Tibial artery (tissue), 4 donors: ENCODE data around the gene CDH2.

Experiments used
- DNase-seq, 2 donors: peaks; one replicate each; pipeline ENCODE4 v3.0.0-alpha.2; 2019
- H3K27ac ChIP-seq, 2 donors: fragments of 200-600 bp; sonication (generic) in 1 of 2; 1 replicate in 1 of 2; 2 replicates in 1 of 2; pipeline ENCODE4 v1.5.1; 2018 to 2019; ENCODE audit warnings: mild to moderate bottlenecking in 1 of 2
- H3K27me3 ChIP-seq, 2 donors: fragments of 200-600 bp; sonication (generic) in 1 of 2; one replicate each; pipeline versions ENCODE4 v1.5.1 to v1.6.0; 2016 to 2019
- H3K36me3 ChIP-seq, 3 donors: fragments of 200-600 bp; sonication (generic) in 2 of 3; one replicate each; pipeline ENCODE4 v1.5.1; 2016 to 2019; ENCODE audit warnings: mild to moderate bottlenecking in 2 of 3
- H3K4me1 ChIP-seq, 4 donors: fragments of 200-600 bp; sonication (generic) in 2 of 4; 1 replicate in 3 of 4; 2 replicates in 1 of 4; pipeline ENCODE4 v1.5.1; 2016 to 2019
- H3K4me3 ChIP-seq, 2 donors: fragments of 200-600 bp; sonication (generic) in 1 of 2; 1 replicate in 1 of 2; 2 replicates in 1 of 2; pipeline ENCODE4 v1.5.1; 2018 to 2019; ENCODE audit warnings: mild to moderate bottlenecking in 2 of 2
- H3K9me3 ChIP-seq, 3 donors: fragments of 200-600 bp; sonication (generic) in 1 of 3; one replicate each; pipeline ENCODE4 v1.5.1; 2016 to 2019
- intact Hi-C: fragments of 100-400 bp; cut with DNase I; formaldehyde crosslinking; loops from one replicate; pipeline ENCODE4 v1.15.0; 2023; ENCODE audit warnings: low total_unique reads
- TF ChIP-seq, protein P1 (sequence below), 2 experiments: fragments of 200-600 bp in 1 of 2; fragments of 450-650 bp in 1 of 2; IDR thresholded peaks; one replicate each; pipeline ENCODE4 v1.5.1; 2017 to 2019; ENCODE audit warnings: antibody characterized with exemption in 2 of 2, mild to moderate bottlenecking in 1 of 2, moderate library complexity in 1 of 2

The CDH2 gene

DNA sequence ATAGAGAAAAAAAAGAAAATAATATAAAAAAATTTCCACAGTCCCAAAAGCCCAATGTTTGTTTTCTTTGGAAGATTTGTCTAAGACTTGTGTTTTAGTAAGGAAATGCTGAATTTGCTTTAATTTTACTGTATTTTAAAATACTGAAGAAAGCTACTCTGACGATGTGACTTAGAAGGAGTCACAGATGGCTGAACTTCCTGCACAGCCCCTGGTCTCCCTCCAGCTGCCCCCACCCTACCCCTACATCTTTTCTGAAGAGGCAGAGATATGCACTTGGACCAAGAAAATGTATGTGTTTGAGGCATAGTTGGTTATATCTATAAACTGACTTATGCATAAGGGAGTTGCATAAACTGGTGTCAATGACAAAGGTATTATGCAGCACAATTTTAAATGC lies 172.3 kb downstream of the CDH2 start:
- TF ChIP-seq, protein P1, sequence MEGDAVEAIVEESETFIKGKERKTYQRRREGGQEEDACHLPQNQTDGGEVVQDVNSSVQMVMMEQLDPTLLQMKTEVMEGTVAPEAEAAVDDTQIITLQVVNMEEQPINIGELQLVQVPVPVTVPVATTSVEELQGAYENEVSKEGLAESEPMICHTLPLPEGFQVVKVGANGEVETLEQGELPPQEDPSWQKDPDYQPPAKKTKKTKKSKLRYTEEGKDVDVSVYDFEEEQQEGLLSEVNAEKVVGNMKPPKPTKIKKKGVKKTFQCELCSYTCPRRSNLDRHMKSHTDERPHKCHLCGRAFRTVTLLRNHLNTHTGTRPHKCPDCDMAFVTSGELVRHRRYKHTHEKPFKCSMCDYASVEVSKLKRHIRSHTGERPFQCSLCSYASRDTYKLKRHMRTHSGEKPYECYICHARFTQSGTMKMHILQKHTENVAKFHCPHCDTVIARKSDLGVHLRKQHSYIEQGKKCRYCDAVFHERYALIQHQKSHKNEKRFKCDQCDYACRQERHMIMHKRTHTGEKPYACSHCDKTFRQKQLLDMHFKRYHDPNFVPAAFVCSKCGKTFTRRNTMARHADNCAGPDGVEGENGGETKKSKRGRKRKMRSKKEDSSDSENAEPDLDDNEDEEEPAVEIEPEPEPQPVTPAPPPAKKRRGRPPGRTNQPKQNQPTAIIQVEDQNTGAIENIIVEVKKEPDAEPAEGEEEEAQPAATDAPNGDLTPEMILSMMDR (IDR thresholded peaks at IDR 0.05), result no peak
- Histone ChIP-seq H3K36me3 (no peaks in the 10 kb centered on the region), H3K4me3 (no peak overlapping the region), H3K27me3 (no peaks in the 10 kb centered on the region), H3K9me3 (no peaks in the 10 kb centered on the region), H3K27ac (no peak overlapping the region), H3K4me1 (peaks cover 0 to 13% (median 0%) of the 10 kb centered on the region in 4 donors)
- intact Hi-C loops, result no loop called here
- DNase-seq, result no peak

DNA sequence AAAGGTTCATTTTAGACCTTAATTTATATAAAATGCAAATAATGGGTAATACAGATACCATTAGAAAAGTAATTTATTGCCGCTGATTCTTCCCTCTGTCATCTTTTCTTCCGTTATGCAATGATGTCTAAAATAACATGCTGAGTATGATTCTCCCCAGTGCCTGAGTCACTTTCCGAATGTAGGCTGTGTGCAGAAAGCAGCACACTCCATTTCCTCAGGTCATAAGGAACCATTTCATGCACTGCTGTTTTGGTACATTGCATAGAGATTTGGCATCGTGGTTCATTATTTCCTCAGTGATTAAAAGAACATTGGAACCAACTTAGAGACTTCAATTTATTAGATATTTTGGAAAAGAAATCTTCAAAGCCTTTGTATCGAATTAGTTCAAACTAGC lies 173.5 kb downstream of the CDH2 start:
- H3K36me3 ChIP-seq, result no peaks in the 10 kb centered on the region
- H3K9me3 ChIP-seq, result no peaks in the 10 kb centered on the region
- no peak for DNase-seq
- no peak overlapping the region for H3K4me3 ChIP-seq
- no peak overlapping the region for H3K27ac ChIP-seq
- H3K4me1 ChIP-seq, result peaks cover 0 to 13% (median 0%) of the 10 kb centered on the region in 4 donors
- no peaks in the 10 kb centered on the region for H3K27me3 ChIP-seq
- intact Hi-C loops, result no loop called here
- TF ChIP-seq, protein P1 (IDR thresholded peaks at IDR 0.05), result no peak

DNA sequence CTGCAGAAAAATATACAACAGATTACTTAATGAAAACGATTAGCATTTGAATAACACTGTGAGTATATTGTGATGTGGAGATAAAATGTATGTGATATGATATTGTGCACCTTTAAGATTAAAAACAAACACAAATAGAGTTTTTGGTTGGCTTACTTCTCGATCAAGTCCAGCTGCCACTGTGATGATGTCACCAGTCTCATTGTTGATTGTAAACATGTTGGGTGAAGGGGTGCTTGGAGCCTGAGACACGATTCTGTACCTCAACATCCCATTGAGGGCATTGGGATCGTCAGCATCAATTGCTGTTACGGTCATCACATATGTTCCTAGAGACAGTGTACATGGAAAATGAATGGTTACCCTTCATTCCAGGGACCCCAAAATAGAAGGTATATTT lies 174.1 kb downstream of the CDH2 start:
- TF ChIP-seq, protein P1 (IDR thresholded peaks at IDR 0.05), result no peak
- Histone ChIP-seq H3K4me1 (peaks cover 0 to 13% (median 0%) of the 10 kb centered on the region in 4 donors), H3K36me3 (no peaks in the 10 kb centered on the region), H3K9me3 (no peaks in the 10 kb centered on the region), H3K4me3 (no peak overlapping the region), H3K27me3 (no peaks in the 10 kb centered on the region), H3K27ac (no peak overlapping the region)
- intact Hi-C loops, result no loop called here
- no peak for DNase-seq

DNA sequence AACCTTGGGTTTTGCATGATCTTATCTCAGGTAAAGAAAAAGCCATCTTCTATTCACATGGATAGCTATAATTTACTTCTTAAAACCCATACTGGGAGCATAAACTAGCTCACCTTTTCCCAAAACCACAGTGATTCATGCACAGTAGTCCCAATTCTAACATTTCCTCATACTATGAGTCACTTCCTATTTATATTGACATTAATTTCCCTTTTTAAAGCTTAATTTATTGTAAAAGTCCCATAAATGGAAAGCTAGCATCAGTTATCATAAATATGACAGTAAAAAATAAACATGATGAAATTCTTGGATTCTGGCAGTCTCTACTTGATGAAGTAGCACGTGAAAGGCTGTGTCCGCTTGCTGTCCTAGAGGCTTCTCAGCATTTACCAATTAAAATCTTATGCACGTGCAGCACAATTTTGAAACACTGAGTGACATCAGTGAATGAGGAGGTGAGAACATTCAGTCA lies 180.1 kb downstream of the CDH2 start:
- DNase-seq, result no peak
- Histone ChIP-seq H3K4me3 (no peak overlapping the region), H3K27ac (no peak overlapping the region), H3K9me3 (no peaks in the 10 kb centered on the region), H3K36me3 (no peaks in the 10 kb centered on the region), H3K27me3 (no peaks in the 10 kb centered on the region), H3K4me1 (no peaks in the 10 kb centered on the region)
- intact Hi-C loops, result no loop called here
- TF ChIP-seq, protein P1 (IDR thresholded peaks at IDR 0.05), result no peak

DNA sequence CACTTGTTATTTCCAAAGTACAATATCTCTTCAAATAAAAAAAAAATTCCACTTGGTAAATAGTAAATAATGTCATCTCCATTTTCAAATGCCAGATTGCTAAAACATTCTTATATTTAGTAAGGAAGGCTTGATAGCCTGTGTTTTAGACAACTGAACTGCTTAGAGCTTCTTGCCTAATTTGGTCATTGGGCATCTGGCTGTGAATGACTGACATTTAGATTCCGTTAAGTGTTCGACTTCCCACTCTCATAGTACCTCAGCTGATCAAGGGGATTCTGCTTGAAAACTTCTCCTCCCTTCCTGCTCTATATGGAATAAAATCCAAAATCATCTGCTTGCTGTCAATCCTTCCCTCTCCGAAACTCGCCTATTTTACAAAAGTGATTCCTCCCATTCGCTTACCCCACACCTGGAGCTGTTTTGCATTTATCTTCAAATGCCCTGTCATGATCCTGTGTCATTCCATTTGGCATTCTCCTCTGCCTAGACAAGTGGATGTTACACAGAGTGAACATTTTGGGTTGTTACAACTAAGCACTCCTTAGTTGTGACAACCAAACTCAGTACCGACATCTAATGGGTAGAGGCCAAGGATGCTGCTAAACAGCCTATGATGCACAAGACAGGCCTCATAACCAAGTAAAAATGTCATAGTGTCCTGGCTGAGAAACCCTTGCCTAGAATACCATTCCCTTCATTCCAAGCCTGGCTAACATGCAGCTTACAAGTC lies 181.0 kb downstream of the CDH2 start:
- TF ChIP-seq, protein P1 (IDR thresholded peaks at IDR 0.05), result no peak
- H3K27ac ChIP-seq, result no peak overlapping the region
- intact Hi-C loops, result no loop called here

More for the DNA sequence above, 181.0 kb downstream of the CDH2 start:
- DNase-seq, result no peak
- Histone ChIP-seq H3K4me3 (no peak overlapping the region), H3K27me3 (no peaks in the 10 kb centered on the region), H3K36me3 (no peaks in the 10 kb centered on the region), H3K4me1 (no peaks in the 10 kb centered on the region), H3K9me3 (no peaks in the 10 kb centered on the region)
